Caco-2 (cell line): Measurements from ENCODE around the gene MON2. TPM values are rescaled to one million over a fixed set of nuclear protein-coding genes. Genes with fewer than 3 reads are reported as not detected.
A peak's percentile ranks its signal among the peaks of the same experiment; 100 is the strongest.

ENCODE experiments used
- BruUV-seq: library from RNA; stranded (reverse); fragments of 400-500 nt; replicated peaks from 2 replicates; lab custom pipeline; 2021; lab: Mats Ljungman, UMichigan
- CTCF ChIA-PET: fragments of 300-600 bp; sonication (Branson Sonifier 250); formaldehyde crosslinking; loops from one replicate; lab custom pipeline; 2022; ENCODE audit warnings: antibody characterized with exemption; lab: Charles Lee
- POLR2A ChIA-PET: fragments of 300-600 bp; sonication (Branson Sonifier 250); formaldehyde crosslinking; loops from one replicate; lab custom pipeline; 2022; ENCODE audit warnings: antibody characterized with exemption; lab: Charles Lee
- DNase-seq, 2 experiments: peaks; one replicate each; pipeline versions ENCODE4 v3.0.0 to v3.0.0-alpha.2; 2020 to 2022
- H3K27me3 ChIP-seq: replicated peaks from 2 replicates; pipeline ENCODE4 v1.6.0; 2011; ENCODE audit warnings: low read length; ENCODE audit not compliant: control insufficient read depth, insufficient read depth
- H3K36me3 ChIP-seq: 2 replicates; pipeline ENCODE4 v1.5.1; 2011; ENCODE audit warnings: low read length; ENCODE audit not compliant: control insufficient read depth, insufficient read depth
- H3K4me1 ChIP-seq: fragments of 250-450 bp; sonication (Bioruptor Pico); 2 replicates; pipeline ENCODE4 v1.5.1; 2020; ENCODE audit warnings: mild to moderate bottlenecking
- H3K4me3 ChIP-seq: 2 replicates; pipeline ENCODE4 v1.5.1; 2011; ENCODE audit warnings: low read depth, mild to moderate bottlenecking, control low read depth, low read length
- H3K9me3 ChIP-seq: fragments of 250-450 bp; sonication (Bioruptor Pico); 2 replicates; pipeline ENCODE4 v1.5.1; 2020; ENCODE audit warnings: mild to moderate bottlenecking, moderate library complexity
- H3K27ac Mint-ChIP-seq: one replicate; pipeline ENCODE4 v1.8.0; 2022; ENCODE audit warnings: mixed read lengths; ENCODE audit not compliant: unreplicated experiment
- H3K27me3 Mint-ChIP-seq: one replicate; pipeline ENCODE4 v1.8.0; 2022; ENCODE audit warnings: mixed read lengths; ENCODE audit not compliant: insufficient read depth, unreplicated experiment
- H3K36me3 Mint-ChIP-seq: one replicate; pipeline ENCODE4 v1.8.0; 2022; ENCODE audit warnings: mild to moderate bottlenecking, mixed read lengths; ENCODE audit not compliant: insufficient read depth, unreplicated experiment
- H3K4me1 Mint-ChIP-seq: one replicate; pipeline ENCODE4 v1.8.0; 2022; ENCODE audit warnings: low read depth, mixed read lengths; ENCODE audit not compliant: unreplicated experiment
- H3K4me3 Mint-ChIP-seq: one replicate; pipeline ENCODE4 v1.8.0; 2022; ENCODE audit warnings: mild to moderate bottlenecking, moderate library complexity, mixed read lengths; ENCODE audit not compliant: unreplicated experiment
- H3K9me3 Mint-ChIP-seq: one replicate; pipeline ENCODE4 v1.8.0; 2022; ENCODE audit warnings: mixed read lengths; ENCODE audit not compliant: unreplicated experiment
- CTCF ChIP-seq, 2 experiments: fragments of 200-600 bp in 1 of 2; IDR thresholded peaks; 1 replicate in 1 of 2; 2 replicates in 1 of 2; pipeline versions ENCODE4 v1.5.1 to v1.8.0; 2011 to 2022; ENCODE audit warnings: antibody characterized with exemption in 1 of 2, control low read depth in 1 of 2, inconsistent platforms in 1 of 2, low read depth in 1 of 2, low read length in 1 of 2, mild to moderate bottlenecking in 1 of 2, moderate library complexity in 1 of 2; ENCODE audit not compliant: insufficient read depth in 1 of 2, severe bottlenecking in 1 of 2, unreplicated experiment in 1 of 2
- intact Hi-C: fragments of 100-400 bp; cut with micrococcal nuclease; formaldehyde crosslinking; loops from one replicate; pipeline ENCODE4 v1.10.0; 2022; ENCODE audit not compliant: unreplicated experiment
- total RNA-seq: library from RNA; stranded (reverse); gene quantifications from 2 replicates; pipeline ENCODE4 v1.2.3, GENCODE V29; 2022

MON2 gene
- total RNA-seq, 1 experiment from 2014 or later: 30.8 TPM

GRCh38 chr12:62581288-62582064 lies 114.8 kb downstream of the MON2 start:
- peaks cover 15% of the 10 kb centered on the region for H3K36me3 Mint-ChIP-seq
- no peaks in the 10 kb centered on the region for H3K9me3 ChIP-seq
- no peak overlapping the region for H3K27ac Mint-ChIP-seq
- no TSS peak for BruUV-seq
- intact Hi-C loops: loop anchor here (1.0 to 5.0 kb wide), 5 partner anchors 143 to 516 kb away; no protein-coding TSS in a partner anchor
- no peaks in the 10 kb centered on the region for H3K27me3 Mint-ChIP-seq
- ChIA-PET POLR2A (interaction anchor here (0.8 kb wide), 1 partner anchor 22 kb away, joined by 3 read pairs; no protein-coding TSS in a partner anchor), CTCF (interaction anchor here (0.6 to 2.0 kb wide), 13 partner anchors 21 to 487 kb away, joined by 3 to 12 read pairs (median 4); no protein-coding TSS in a partner anchor)
- H3K4me3 ChIP-seq: no peak overlapping the region
- peak in 1 of 2 experiments; percentile 14 for DNase-seq
- no peaks in the 10 kb centered on the region for H3K36me3 ChIP-seq
- TF ChIP-seq CTCF (IDR thresholded peaks at IDR 0.05; ENCODE audit: insufficient read depth in 1 of 2, low read depth in 1 of 2, low read length in 1 of 2, severe bottlenecking in 1 of 2, unreplicated experiment in 1 of 2): peak; percentile 37 to 75
- H3K9me3 Mint-ChIP-seq: no peaks in the 10 kb centered on the region
- H3K4me3 Mint-ChIP-seq: no peak overlapping the region
- no peaks in the 10 kb centered on the region for H3K27me3 ChIP-seq
- H3K4me1 ChIP-seq: no peaks in the 10 kb centered on the region
- H3K4me1 Mint-ChIP-seq: peaks cover 7% of the 10 kb centered on the region

GRCh38 chr12:62582065-62582366 lies 115.4 kb downstream of the MON2 start:
- intact Hi-C loops: loop anchor here (5.0 kb wide), 2 partner anchors 500 to 515 kb away; no protein-coding TSS in a partner anchor
- Mint-ChIP-seq H3K4me3 (no peak overlapping the region), H3K4me1 (peaks cover 7% of the 10 kb centered on the region), H3K27ac (no peak overlapping the region), H3K27me3 (no peaks in the 10 kb centered on the region), H3K36me3 (peaks cover 15% of the 10 kb centered on the region), H3K9me3 (no peaks in the 10 kb centered on the region)
- Histone ChIP-seq H3K4me3 (no peak overlapping the region), H3K27me3 (no peaks in the 10 kb centered on the region), H3K36me3 (no peaks in the 10 kb centered on the region), H3K9me3 (no peaks in the 10 kb centered on the region), H3K4me1 (no peaks in the 10 kb centered on the region)
- BruUV-seq: no TSS peak
- no peak for DNase-seq
- CTCF ChIA-PET: interaction anchor here (0.7 to 2.0 kb wide), 6 partner anchors 21 to 487 kb away, joined by 3 to 12 read pairs (median 4); no protein-coding TSS in a partner anchor
- TF ChIP-seq CTCF (IDR thresholded peaks at IDR 0.05; ENCODE audit: insufficient read depth in 1 of 2, low read depth in 1 of 2, low read length in 1 of 2, severe bottlenecking in 1 of 2, unreplicated experiment in 1 of 2): no peak
- POLR2A ChIA-PET: no interaction called here

- Mint-ChIP-seq H3K4me3 (no peak overlapping the region), H3K27ac (no peak overlapping the region), H3K4me1 (peaks cover 7% of the 10 kb centered on the region), H3K9me3 (no peaks in the 10 kb centered on the region), H3K36me3 (peaks cover 20% of the 10 kb centered on the region), H3K27me3 (no peaks in the 10 kb centered on the region)
- CTCF ChIA-PET: no interaction called here
- Histone ChIP-seq H3K4me1 (no peaks in the 10 kb centered on the region), H3K27me3 (no peaks in the 10 kb centered on the region), H3K9me3 (no peaks in the 10 kb centered on the region), H3K36me3 (no peaks in the 10 kb centered on the region), H3K4me3 (no peak overlapping the region)
- DNase-seq: no peak
- intact Hi-C loops: loop anchor here (5.0 kb wide), 2 partner anchors 498 to 513 kb away; no protein-coding TSS in a partner anchor
- TF ChIP-seq CTCF (IDR thresholded peaks at IDR 0.05; ENCODE audit: insufficient read depth in 1 of 2, low read depth in 1 of 2, low read length in 1 of 2, severe bottlenecking in 1 of 2, unreplicated experiment in 1 of 2): no peak
- POLR2A ChIA-PET: no interaction called here
- BruUV-seq: no TSS peak
Measured at GRCh38 chr12:62584619-62585018, 118.0 kb downstream of the MON2 start.
